ENCODE measurements around the gene PTGFRN.
"Not testable (repeated sequence)": the region's sequence is repeated elsewhere in the genome, so short reads cannot be mapped to it uniquely, and the experiment has no call there.

Gene PTGFRN

GRCh38 chr1:116909512-116910378 lies at the start of gene PTGFRN:
Gene PTGFRN, plus strand, starts transcription at chr1:116909916. Its CDS starts 288 bp downstream, at chr1:116910204.
- DNase-seq = peak; percentile 26 to 57

GRCh38 chr1:116860167-116860566 lies 49.5 kb upstream of the PTGFRN start:
- not testable (repeated sequence) for DNase-seq

GRCh38 chr1:116861137-116861536 lies 48.6 kb upstream of the PTGFRN start:
- no peak for DNase-seq

DNA sequence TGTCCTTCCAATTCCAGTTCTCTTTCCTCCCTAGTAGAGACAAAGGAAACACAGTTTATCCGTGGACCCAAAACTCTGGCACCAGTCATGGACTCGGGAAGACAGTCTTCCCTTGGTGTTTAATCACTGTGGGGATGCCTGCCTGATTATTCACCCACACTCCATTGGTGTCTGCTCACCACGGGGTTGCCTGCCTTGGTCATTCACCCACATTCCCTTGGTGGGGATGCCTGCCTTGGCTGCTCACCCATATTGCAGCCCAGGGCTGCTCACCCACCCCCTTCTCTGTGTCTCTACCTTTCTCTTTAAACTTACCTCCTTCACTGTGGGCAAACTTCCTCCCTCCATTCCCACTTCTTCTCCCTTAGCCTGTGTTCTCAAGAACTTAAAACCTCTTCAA lies 46.7 kb upstream of the PTGFRN start:
- DNase-seq = not testable (repeated sequence)

DNA sequence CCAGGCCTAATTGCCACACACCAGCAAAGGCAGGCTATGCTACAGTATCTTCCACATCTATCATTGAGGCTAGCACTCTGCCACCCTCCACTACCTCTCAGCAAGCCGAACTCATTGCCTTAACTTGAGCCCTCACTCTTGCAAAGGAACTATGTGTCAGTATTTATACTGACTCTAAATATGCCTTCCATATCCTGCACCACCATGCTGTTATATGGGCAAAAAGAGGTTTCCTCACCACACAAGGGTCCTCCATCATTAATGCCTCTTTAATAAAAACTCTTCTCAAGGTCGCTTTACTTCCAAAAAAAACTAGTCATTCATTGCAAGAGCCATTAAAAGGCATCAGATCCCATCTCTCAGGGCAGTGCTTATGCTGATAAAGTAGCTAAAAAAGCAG lies 43.2 kb upstream of the PTGFRN start:
- DNase-seq = not testable (repeated sequence)

DNA sequence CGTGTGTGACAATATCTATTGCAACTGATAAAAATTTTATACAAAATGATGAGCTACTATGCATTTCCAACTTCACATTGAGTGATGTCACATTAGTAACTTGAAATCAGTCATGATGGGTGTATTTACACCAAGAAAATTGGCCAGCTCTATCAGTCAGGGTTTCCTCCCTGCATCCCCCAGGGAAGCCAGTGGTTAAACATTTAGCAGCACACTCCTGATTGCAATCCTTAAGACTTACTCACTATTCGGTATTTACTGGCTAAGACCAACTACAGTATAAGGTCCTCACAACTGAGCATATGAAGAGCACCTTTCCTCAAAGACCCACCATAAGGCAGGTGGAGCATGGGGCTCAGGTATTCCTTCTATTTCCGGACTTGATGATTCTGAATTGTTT lies 41.3 kb upstream of the PTGFRN start:
- DNase-seq = no peak

GRCh38 chr1:116869611-116870010 lies 40.1 kb upstream of the PTGFRN start:
- no peak for DNase-seq

DNA sequence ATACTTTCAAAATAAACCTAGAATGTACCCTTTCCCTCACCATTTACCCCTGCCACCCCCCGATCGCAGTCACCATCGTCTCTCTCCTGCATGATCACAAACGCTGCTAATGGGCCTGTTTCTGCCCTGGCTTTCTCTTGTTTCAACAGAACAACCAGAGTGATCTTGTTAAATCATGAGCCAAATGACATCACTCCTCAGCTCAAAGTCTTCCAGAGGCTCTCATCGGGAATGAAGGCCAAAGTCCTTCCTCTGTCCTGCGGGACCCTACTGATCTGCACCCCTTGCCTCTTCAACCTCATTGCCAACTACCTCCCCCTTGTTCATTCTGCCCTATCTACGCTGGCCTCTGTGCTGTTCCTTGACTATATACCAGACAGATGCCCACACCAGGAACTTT lies 39.4 kb upstream of the PTGFRN start:
- DNase-seq = no peak

DNA sequence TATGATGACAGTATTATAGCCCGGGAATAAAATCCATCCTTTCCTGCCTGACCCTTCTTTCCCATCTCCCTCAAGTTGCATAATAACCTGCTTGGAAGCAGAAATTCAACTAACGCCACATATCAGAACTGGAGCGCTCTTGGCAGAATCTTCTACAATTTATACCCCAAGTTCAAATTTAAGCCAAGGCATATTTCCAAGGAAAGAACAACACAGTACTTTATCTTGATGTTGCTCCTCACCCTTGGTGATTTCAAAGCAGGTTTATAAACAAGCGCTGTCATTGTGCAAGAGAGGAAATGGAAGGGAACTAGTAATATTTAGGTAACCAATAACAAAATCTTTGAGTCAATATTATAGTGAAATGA lies 38.0 kb upstream of the PTGFRN start:
- no peak for DNase-seq

- DNase-seq = no peak
These were observed 35.9 kb upstream of the PTGFRN start for GRCh38 chr1:116873680-116874271.

GRCh38 chr1:116874733-116875249 lies 34.9 kb upstream of the PTGFRN start:
- no peak for DNase-seq

DNA sequence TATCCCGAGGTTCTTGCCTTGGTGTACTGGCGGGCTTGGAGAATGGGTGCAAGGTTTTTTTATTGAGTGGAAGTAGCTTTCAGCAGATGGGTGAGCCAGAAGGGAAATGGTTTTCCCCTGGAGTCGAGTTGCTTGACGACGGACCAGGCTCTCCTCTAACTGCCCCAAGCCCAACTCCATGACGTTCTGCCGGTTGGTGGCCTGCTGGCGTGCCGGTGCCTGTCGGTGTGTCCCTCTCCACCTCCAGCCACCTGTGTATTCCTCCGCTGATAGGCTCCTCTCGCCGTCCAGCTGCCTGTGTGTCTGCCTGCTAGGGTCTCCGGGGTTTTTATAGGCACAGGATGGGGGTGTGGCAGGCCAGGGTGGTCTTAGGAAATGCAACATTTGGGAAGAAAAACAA lies 34.3 kb upstream of the PTGFRN start:
- no peak for DNase-seq

- not testable (repeated sequence) for DNase-seq
These were observed 33.8 kb upstream of the PTGFRN start for GRCh38 chr1:116875946-116876345.

GRCh38 chr1:116877141-116877818 lies 32.4 kb upstream of the PTGFRN start:
- no peak for DNase-seq

DNA sequence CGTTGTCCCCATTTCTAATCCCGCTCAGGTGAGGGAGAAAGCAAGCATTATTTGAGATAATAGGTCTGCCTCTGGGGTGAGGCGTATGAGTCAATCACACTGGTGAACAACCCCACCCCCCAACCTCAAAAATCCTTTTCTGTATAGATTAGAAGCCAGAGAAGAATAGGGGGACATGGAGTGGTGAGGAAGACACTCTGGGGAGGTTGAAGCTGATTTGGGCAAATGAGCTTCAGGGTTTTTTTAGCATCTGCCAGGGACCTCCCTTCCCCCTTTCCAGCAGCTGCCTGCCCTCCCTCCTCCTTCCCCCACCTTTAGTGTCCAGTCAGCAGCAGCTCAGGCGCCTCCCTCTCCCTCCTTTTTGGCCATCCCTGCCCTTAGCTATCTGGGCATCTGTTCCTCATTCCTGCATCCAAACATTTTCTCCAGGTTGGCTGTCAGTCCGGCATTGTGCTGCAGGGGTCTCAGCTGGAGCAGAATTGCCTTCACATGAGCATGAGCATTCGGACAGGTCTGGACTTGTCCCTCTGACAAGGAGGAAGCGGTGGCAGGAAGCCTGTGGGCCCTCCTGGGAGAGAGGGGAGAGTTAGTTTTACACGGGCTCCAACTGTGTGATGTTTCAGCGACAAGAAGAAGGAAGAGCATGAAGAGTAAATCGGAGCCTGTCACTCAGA lies 30.8 kb upstream of the PTGFRN start:
- peak; percentile 91 to 95 for DNase-seq

- DNase-seq = peak; percentile 46 to 81
These were observed 30.1 kb upstream of the PTGFRN start for GRCh38 chr1:116879478-116880133.

DNA sequence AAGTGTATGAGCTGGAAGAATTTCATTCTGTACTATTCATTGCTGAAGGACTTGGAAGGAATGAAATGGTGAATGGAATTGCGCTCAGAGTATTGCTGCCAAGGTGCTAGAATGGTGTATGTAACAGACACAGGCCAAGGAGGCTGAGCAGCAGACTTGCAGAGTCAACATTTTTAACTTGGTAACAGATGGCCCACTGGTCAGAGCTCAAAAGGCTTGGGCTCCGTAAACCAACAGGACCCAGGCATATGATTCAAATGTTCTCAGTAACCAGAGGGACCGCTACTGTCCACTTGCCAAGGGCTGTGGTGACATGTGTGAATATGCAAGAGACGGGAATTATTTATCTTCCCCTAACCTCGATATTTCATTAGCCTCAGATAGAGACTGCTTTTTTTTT lies 28.8 kb upstream of the PTGFRN start:
- DNase-seq = peak; percentile 31 to 69

- DNase-seq = peak in 1 of 2 experiments; percentile 54
These were observed 27.7 kb upstream of the PTGFRN start for GRCh38 chr1:116881879-116882520.

DNA sequence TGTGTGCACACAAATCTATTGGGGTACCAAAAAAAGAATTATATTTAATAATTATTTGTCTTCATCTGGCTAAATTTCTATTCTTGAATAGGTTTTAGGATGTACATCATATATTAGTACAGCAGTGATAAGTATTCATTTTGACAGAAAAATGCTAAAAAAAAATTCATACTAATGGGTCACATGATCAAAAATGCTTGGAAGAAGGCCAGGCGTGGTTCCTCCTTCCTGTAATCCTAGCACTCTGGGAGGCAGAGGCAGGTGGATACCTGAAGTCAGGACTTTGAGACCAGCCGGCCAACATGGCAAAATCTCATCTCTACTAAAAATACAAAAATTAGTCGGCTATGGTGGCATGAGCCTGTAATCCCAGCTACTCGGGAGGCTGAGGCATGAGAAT lies 26.9 kb upstream of the PTGFRN start:
- no peak for DNase-seq

DNA sequence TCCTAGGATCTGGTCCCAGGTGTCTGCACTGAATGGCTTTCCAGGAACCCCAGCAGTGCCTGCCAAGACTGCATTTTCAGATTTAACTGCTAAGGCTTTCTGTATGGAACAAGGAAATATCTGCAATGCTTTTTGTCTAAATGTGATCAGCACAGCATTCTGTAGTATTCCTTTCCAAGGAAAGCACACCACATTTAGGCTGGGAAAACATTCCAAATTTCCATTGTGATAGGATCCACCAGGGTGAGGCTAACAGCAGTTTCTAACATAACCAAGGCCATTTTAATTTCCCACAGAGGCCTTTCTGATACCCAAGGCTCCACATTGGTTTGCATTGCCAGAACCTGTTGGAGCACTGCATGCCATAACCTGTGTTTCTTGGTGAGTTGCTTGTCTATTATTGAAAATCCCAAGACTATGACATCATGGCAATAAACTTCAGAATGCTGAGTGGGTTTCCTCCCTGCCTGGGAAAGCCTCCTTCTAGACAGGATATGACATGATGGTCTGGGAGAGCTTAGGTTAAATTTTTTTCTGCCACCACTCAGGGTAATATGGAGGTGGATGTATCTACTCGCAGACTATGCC lies 23.3 kb upstream of the PTGFRN start:
- no peak for DNase-seq

DNA sequence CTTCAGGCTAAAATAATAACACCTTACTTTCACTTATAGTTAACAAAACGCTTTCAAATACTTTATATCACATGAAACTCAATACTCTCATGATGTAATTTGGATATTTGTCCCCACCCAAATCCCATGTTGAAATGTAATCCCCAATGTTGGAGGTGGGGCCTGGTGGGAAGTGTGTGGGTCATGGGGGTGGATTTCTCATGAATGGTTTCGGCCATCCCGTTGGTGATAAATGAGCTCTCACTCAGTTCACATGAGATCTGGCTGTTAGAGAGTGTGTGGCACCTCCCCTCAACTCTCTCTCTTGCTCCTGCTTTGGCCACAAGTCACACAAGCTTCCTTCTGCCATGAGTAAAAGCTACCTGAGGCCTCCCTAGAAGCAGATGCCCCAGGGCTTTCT lies 22.5 kb upstream of the PTGFRN start:
- no peak for DNase-seq

GRCh38 chr1:116889380-116889779 lies 20.3 kb upstream of the PTGFRN start:
- DNase-seq = no peak

Measured in NCI-H446 (cell line).